Panc1 (cell line): Measurements from ENCODE around the gene SEMA3B.

Source experiments
- CTCF ChIP-seq: fragments of 450-650 bp; IDR thresholded peaks from 2 replicates; pipeline ENCODE4 v1.5.1; 2017; ENCODE audit warnings: mild to moderate bottlenecking
- POLR2AphosphoS5 ChIP-seq: IDR thresholded peaks from 2 replicates; pipeline ENCODE4 v1.6.1; 2012; ENCODE audit warnings: mild to moderate bottlenecking, low read depth, low read length, moderate library complexity

- TF ChIP-seq CTCF (no peak), POLR2AphosphoS5 (no peak)
Observed at GRCh38 chr3:50273689-50274065, 4.7 kb downstream of the SEMA3B start.
